HG03097 (cell line): Measurements from ENCODE around the gene KRTAP5-8.
"Not testable (repeated sequence)": the region's sequence is repeated elsewhere in the genome, so short reads cannot be mapped to it uniquely, and the experiment has no call there.

Source experiments
- ATAC-seq: cut with Tn5 transposase; IDR thresholded peaks from one replicate; pipeline ENCODE4 v1.9.1; 2021; ENCODE audit not compliant: unreplicated experiment, low FRiP score

KRTAP5-8 gene

GRCh38 chr11:71537977-71538665 lies at the start of gene KRTAP5-8:
TSS of gene KRTAP5-8 (plus strand) at chr11:71538025. CDS start at chr11:71538056, 31 bp downstream.
- ATAC-seq: not testable (repeated sequence)

- ATAC-seq: no peak
These were observed 49.0 kb upstream of the KRTAP5-8 start for GRCh38 chr11:71488681-71489270.

- no peak for ATAC-seq
These were observed 48.3 kb upstream of the KRTAP5-8 start for GRCh38 chr11:71489311-71490043.

GRCh38 chr11:71490044-71490730 lies 47.6 kb upstream of the KRTAP5-8 start:
- ATAC-seq: no peak

- no peak for ATAC-seq
These were observed 47.0 kb upstream of the KRTAP5-8 start for GRCh38 chr11:71490731-71491390.

GRCh38 chr11:71491531-71491930 lies 46.3 kb upstream of the KRTAP5-8 start:
- ATAC-seq: no peak

- ATAC-seq: no peak
These were observed 45.9 kb upstream of the KRTAP5-8 start for GRCh38 chr11:71491940-71492339.

- no peak for ATAC-seq
These were observed 42.3 kb upstream of the KRTAP5-8 start for GRCh38 chr11:71495286-71496230.

- ATAC-seq: no peak
These were observed 41.4 kb upstream of the KRTAP5-8 start for GRCh38 chr11:71496421-71496820.

GRCh38 chr11:71498091-71498490 lies 39.7 kb upstream of the KRTAP5-8 start:
- no peak for ATAC-seq

GRCh38 chr11:71499125-71499524 lies 38.7 kb upstream of the KRTAP5-8 start:
- ATAC-seq: no peak

GRCh38 chr11:71499546-71499945 lies 38.3 kb upstream of the KRTAP5-8 start:
- no peak for ATAC-seq

- no peak for ATAC-seq
These were observed 37.2 kb upstream of the KRTAP5-8 start for GRCh38 chr11:71500601-71501021.

GRCh38 chr11:71501071-71501985 lies 36.5 kb upstream of the KRTAP5-8 start:
- no peak for ATAC-seq

- ATAC-seq: no peak
These were observed 35.8 kb upstream of the KRTAP5-8 start for GRCh38 chr11:71502026-71502425.

GRCh38 chr11:71502871-71503435 lies 34.9 kb upstream of the KRTAP5-8 start:
- no peak for ATAC-seq

GRCh38 chr11:71504531-71504930 lies 33.3 kb upstream of the KRTAP5-8 start:
- ATAC-seq: no peak

GRCh38 chr11:71505001-71505400 lies 32.8 kb upstream of the KRTAP5-8 start:
- no peak for ATAC-seq
